ENCODE measurements around the gene SLC66A1.

Gene SLC66A1

DNA sequence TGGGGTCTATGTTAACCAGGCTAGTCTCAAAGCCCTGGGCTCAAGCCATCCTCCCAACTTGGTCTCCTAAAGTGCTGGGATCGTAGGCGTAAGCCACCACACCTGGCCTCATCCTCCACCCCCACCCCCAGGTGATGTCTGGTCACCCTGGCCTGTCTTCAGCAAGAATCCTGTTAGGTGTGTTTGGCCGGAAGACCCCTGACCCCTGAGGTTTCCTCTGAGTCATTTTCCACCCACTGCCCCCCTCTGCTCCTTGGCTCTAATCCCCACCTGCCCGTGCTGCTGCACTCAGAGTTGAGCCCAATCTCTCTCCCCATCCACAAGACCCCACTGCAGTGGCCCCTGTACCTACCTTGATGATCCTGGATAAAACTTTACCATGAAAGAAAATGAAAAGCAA, 25.2 kb downstream of the SLC66A1 start:
- Mint-ChIP-seq H3K4me3 (no peak overlapping the region), H3K27me3 (ENCODE audit: low read depth) (no peaks in the 10 kb centered on the region), H3K27ac (no peak overlapping the region), H3K9me3 (no peaks in the 10 kb centered on the region), H3K4me1 (peaks cover 6% of the 10 kb centered on the region), H3K36me3 (ENCODE audit: low read depth) (peaks cover 11% of the 10 kb centered on the region)
- TF ChIP-seq CTCF (IDR thresholded peaks at IDR 0.05; ENCODE audit: unreplicated experiment in 3 of 3), result no peak

- Mint-ChIP-seq H3K27ac (peak overlapping the region in 1 of 3 experiments; percentile 4), H3K9me3 (no peaks in the 10 kb centered on the region), H3K4me1 (peaks cover 6% of the 10 kb centered on the region), H3K4me3 (no peak overlapping the region), H3K36me3 (ENCODE audit: low read depth) (peaks cover 16% of the 10 kb centered on the region), H3K27me3 (ENCODE audit: low read depth) (no peaks in the 10 kb centered on the region)
- peak in 2 of 3 experiments; percentile 31 to 39 for TF ChIP-seq CTCF (IDR thresholded peaks at IDR 0.05; ENCODE audit: unreplicated experiment in 3 of 3)
Measured at GRCh38 chr1:19338323-19338762, 26.2 kb downstream of the SLC66A1 start.

DNA sequence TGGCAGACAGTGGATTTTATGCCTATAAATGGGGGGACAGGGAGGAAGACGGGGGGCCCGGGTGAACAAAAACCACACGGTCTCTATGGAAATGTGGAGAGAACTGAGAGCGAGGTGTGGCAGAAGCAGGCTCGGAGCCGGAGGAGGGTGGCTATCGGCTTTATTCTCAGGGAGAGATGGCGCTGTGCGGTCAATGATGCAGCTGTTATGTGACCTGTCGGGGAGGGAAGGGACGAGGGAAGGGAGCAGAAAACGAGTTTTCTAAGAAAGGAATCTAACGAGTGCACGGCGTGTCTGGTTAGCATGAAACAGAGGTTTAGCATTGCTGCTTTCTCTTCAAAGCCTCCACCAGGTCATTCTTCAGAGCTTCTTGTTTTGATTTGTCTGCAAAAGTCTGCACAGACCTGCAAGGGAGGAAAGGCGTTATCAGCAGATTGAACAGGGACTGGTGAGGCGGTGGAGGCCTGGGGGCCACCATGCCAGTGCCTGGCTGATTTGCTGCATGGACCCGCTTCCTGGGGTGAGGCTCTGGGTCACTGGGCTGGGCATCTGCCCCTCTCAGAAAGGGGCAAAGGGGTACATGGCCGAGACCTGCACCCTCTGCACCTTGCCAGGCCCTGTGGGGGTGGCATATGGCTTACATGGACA, 27.2 kb downstream of the SLC66A1 start:
- Mint-ChIP-seq H3K9me3 (no peaks in the 10 kb centered on the region), H3K4me3 (no peak overlapping the region), H3K36me3 (ENCODE audit: low read depth) (peaks cover 20% of the 10 kb centered on the region), H3K27ac (peak overlapping the region in 1 of 3 experiments; percentile 54), H3K4me1 (peaks cover 6% of the 10 kb centered on the region), H3K27me3 (ENCODE audit: low read depth) (no peaks in the 10 kb centered on the region)
- no peak for TF ChIP-seq CTCF (IDR thresholded peaks at IDR 0.05; ENCODE audit: unreplicated experiment in 3 of 3)

GRCh38 chr1:19340387-19340937, 28.3 kb downstream of the SLC66A1 start:
- H3K9me3 Mint-ChIP-seq, result no peaks in the 10 kb centered on the region

GRCh38 chr1:19341201-19342061, 29.3 kb downstream of the SLC66A1 start:
- Mint-ChIP-seq H3K4me1 (peaks cover 6% of the 10 kb centered on the region), H3K9me3 (no peaks in the 10 kb centered on the region), H3K27me3 (ENCODE audit: low read depth) (no peaks in the 10 kb centered on the region), H3K4me3 (no peak overlapping the region), H3K27ac (peak overlapping the region; percentile 36 to 88 (median 37)), H3K36me3 (ENCODE audit: low read depth) (peaks cover 21% of the 10 kb centered on the region)
- peak; percentile 88 to 93 (median 89) for TF ChIP-seq CTCF (IDR thresholded peaks at IDR 0.05; ENCODE audit: unreplicated experiment in 3 of 3)

More at GRCh38 chr1:19340387-19340937, 28.3 kb downstream of the SLC66A1 start:
- no peaks in the 10 kb centered on the region for H3K27me3 Mint-ChIP-seq (ENCODE audit: low read depth)
- peaks cover 6% of the 10 kb centered on the region for H3K4me1 Mint-ChIP-seq
- H3K27ac Mint-ChIP-seq, result no peak overlapping the region
- peaks cover 21% of the 10 kb centered on the region for H3K36me3 Mint-ChIP-seq (ENCODE audit: low read depth)
- H3K4me3 Mint-ChIP-seq, result no peak overlapping the region
- TF ChIP-seq CTCF (IDR thresholded peaks at IDR 0.05; ENCODE audit: unreplicated experiment in 3 of 3), result no peak
